ENCODE results near the gene CYS1.

GRCh38 chr2:10084223-10084865 is 4.1 kb upstream of the CYS1 start:
- TF ChIP-seq POLR2A (IDR thresholded peaks at IDR 0.05; ENCODE audit: low read depth, low read length) (no peak), POLR2AphosphoS5 (IDR thresholded peaks at IDR 0.05; ENCODE audit: low read depth, low read length) (no peak), TAF1 (IDR thresholded peaks at IDR 0.05; ENCODE audit: low read depth, low read length) (no peak), POU2F2 (IDR thresholded peaks at IDR 0.05; ENCODE audit: low read depth, low read length) (no peak), SPI1 (IDR thresholded peaks at IDR 0.05; ENCODE audit: low read depth, low read length) (no peak), PAX5 (IDR thresholded peaks at IDR 0.05; ENCODE audit: insufficient read depth, low read length, severe bottlenecking) (no peak)

Data from GM12891 (cell line).